OCI-LY7 (cell line): ENCODE measurements around the gene NCS1.

Experiments used
- CTCF ChIP-seq: fragments of 200-600 bp; sonication (generic); conservative IDR thresholded peaks from 2 replicates; pipeline ENCODE4 v1.5.1; 2014; ENCODE audit warnings: mild to moderate bottlenecking, antibody characterized with exemption, low read length, moderate library complexity, mixed read lengths
- EZH2phosphoT487 ChIP-seq: fragments of 200-600 bp; sonication (generic); IDR thresholded peaks from 2 replicates; pipeline ENCODE4 v1.6.1; 2018; ENCODE audit warnings: low read depth, borderline replicate concordance, mild to moderate bottlenecking, mixed run types, antibody characterized with exemption, low read length, moderate library complexity, mixed read lengths

GRCh38 chr9:130128733-130129431, 43.3 kb upstream of the NCS1 start:
- TF ChIP-seq EZH2phosphoT487 (no peak), CTCF (no peak)
